Activated CD8-positive, alpha-beta memory T cell treated with anti-CD3 and anti-CD28 coated beads for 36 hours (primary cell): ENCODE results near the gene DUSP15. TPM values are rescaled to one million over a fixed set of nuclear protein-coding genes. Genes with fewer than 3 reads are reported as not detected.

Experiments
- CTCF ChIA-PET: fragments of 350-600 bp; sonication (Branson Sonifier 250); formaldehyde crosslinking; loops from one replicate; lab custom pipeline; 2021; ENCODE audit warnings: antibody characterized with exemption; lab: Charles Lee
- POLR2A ChIA-PET: fragments of 350-600 bp; sonication (Branson Sonifier 250); formaldehyde crosslinking; loops from one replicate; lab custom pipeline; 2021; ENCODE audit warnings: antibody characterized with exemption; lab: Charles Lee
- total RNA-seq, 2 experiments: library from RNA; stranded (reverse); gene quantifications; one replicate each; pipeline ENCODE4 v1.2.3, GENCODE V29; 2021

DUSP15 gene
- total RNA-seq, 2 experiments from 2014 or later: not detected

GRCh38 chr20:31863296-31864085 is 6.8 kb downstream of the DUSP15 start:
- ChIA-PET POLR2A (interaction anchor here (1.3 kb wide), 1 partner anchor 9 kb away, joined by 3 read pairs; no protein-coding TSS in a partner anchor), CTCF (interaction anchor here (1.0 to 3.1 kb wide), 4 partner anchors 9 to 41 kb away, joined by 3 to 12 read pairs (median 4); no protein-coding TSS in a partner anchor)

GRCh38 chr20:31862506-31862905 is 7.8 kb downstream of the DUSP15 start:
- ChIA-PET POLR2A (interaction anchor here (1.3 kb wide), 1 partner anchor 10 kb away, joined by 3 read pairs; no protein-coding TSS in a partner anchor), CTCF (interaction anchor here (1.0 to 3.1 kb wide), 4 partner anchors 10 to 90 kb away, joined by 3 to 12 read pairs (median 4); no protein-coding TSS in a partner anchor)

GRCh38 chr20:31862157-31862470 is 8.2 kb downstream of the DUSP15 start:
- POLR2A ChIA-PET: interaction anchor here (0.7 to 1.3 kb wide), 2 partner anchors 10 to 90 kb away, joined by 3 read pairs; no protein-coding TSS in a partner anchor
- CTCF ChIA-PET: interaction anchor here (0.8 to 3.1 kb wide), 4 partner anchors 10 to 91 kb away, joined by 3 to 12 read pairs (median 4); no protein-coding TSS in a partner anchor

- POLR2A ChIA-PET: interaction anchor here (0.7 kb wide), 1 partner anchor 91 kb away, joined by 3 read pairs; no protein-coding TSS in a partner anchor
- CTCF ChIA-PET: interaction anchor here (0.8 to 3.1 kb wide), 3 partner anchors 9 to 91 kb away, joined by 3 to 12 read pairs (median 5); no protein-coding TSS in a partner anchor
Measured at GRCh38 chr20:31861385-31862156, 8.8 kb downstream of the DUSP15 start.

GRCh38 chr20:31861135-31861384 is 9.3 kb downstream of the DUSP15 start:
- POLR2A ChIA-PET: no interaction called here
- CTCF ChIA-PET: no interaction called here

GRCh38 chr20:31860390-31861134 is 9.8 kb downstream of the DUSP15 start:
- CTCF ChIA-PET: interaction anchor here (0.7 to 1.0 kb wide), 3 partner anchors 14 to 97 kb away, joined by 3 to 5 read pairs (median 4); no protein-coding TSS in a partner anchor
- POLR2A ChIA-PET: no interaction called here

GRCh38 chr20:31859998-31860380 is 10.3 kb downstream of the DUSP15 start:
- ChIA-PET POLR2A (no interaction called here), CTCF (interaction anchor here (0.7 to 1.0 kb wide), 3 partner anchors 13 to 97 kb away, joined by 3 to 5 read pairs (median 4); no protein-coding TSS in a partner anchor)

GRCh38 chr20:31859266-31859997 is 10.9 kb downstream of the DUSP15 start:
- CTCF ChIA-PET: interaction anchor here (0.6 to 1.0 kb wide), 5 partner anchors 14 to 199 kb away, joined by 3 to 5 read pairs (median 3); no protein-coding TSS in a partner anchor
- POLR2A ChIA-PET: no interaction called here

- ChIA-PET CTCF (interaction anchor here (0.6 kb wide), 4 partner anchors 15 to 199 kb away, joined by 3 read pairs; no protein-coding TSS in a partner anchor), POLR2A (no interaction called here)
Measured at GRCh38 chr20:31858760-31859083, 11.6 kb downstream of the DUSP15 start.

- ChIA-PET CTCF (no interaction called here), POLR2A (no interaction called here)
Measured at GRCh38 chr20:31857861-31858759, 12.2 kb downstream of the DUSP15 start.

- ChIA-PET CTCF (interaction anchor here (0.9 kb wide), 1 partner anchor 10 kb away, joined by 3 read pairs; no protein-coding TSS in a partner anchor), POLR2A (no interaction called here)
Measured at GRCh38 chr20:31856516-31856915, 13.8 kb downstream of the DUSP15 start.

- ChIA-PET CTCF (interaction anchor here (0.7 to 3.8 kb wide), 15 partner anchors 9 to 240 kb away, joined by 3 to 35 read pairs (median 4); partner anchors contain the start of gene PDRG1), POLR2A (no interaction called here)
Measured at GRCh38 chr20:31853481-31853880, 16.8 kb downstream of the DUSP15 start.

- ChIA-PET CTCF (interaction anchor here (0.9 to 3.8 kb wide), 12 partner anchors 11 to 240 kb away, joined by 3 to 35 read pairs (median 4); partner anchors contain the start of gene PDRG1), POLR2A (no interaction called here)
Measured at GRCh38 chr20:31851240-31851955, 18.9 kb downstream of the DUSP15 start.

- ChIA-PET CTCF (interaction anchor here (0.8 to 3.7 kb wide), 3 partner anchors 20 to 293 kb away, joined by 3 to 21 read pairs (median 3); no protein-coding TSS in a partner anchor), POLR2A (no interaction called here)
Measured at GRCh38 chr20:31849306-31849930, 20.9 kb downstream of the DUSP15 start.

GRCh38 chr20:31848088-31848999 is 22.0 kb downstream of the DUSP15 start:
- POLR2A ChIA-PET: no interaction called here
- CTCF ChIA-PET: interaction anchor here (0.9 to 1.9 kb wide), 4 partner anchors 15 to 184 kb away, joined by 3 to 7 read pairs (median 3); no protein-coding TSS in a partner anchor
